K562 (cell line): ENCODE data around the gene NCOA3. TPM values are rescaled to one million over a fixed set of nuclear protein-coding genes. Genes with fewer than 3 reads are reported as not detected.

Experiments used
- ATF1 ChIP-seq, 2 experiments: fragments of 450-650 bp in 1 of 2; IDR thresholded peaks; 2 replicates each; pipeline ENCODE4 v1.6.1; 2016; ENCODE audit warnings: missing compliant biosample characterization in 1 of 2, missing genetic modification characterization in 1 of 2
- CBFA2T3 ChIP-seq: fragments of 450-650 bp; IDR thresholded peaks from 2 replicates; pipeline ENCODE4 v1.6.1; 2017
- FOXK1 ChIP-seq: sonication (generic); formaldehyde crosslinking; IDR thresholded peaks from 2 replicates; pipeline ENCODE4 v1.8.0; 2022; ENCODE audit warnings: missing genetic modification reagents, mild to moderate bottlenecking, borderline replicate concordance
- GTF2E2 ChIP-seq: fragments of 200-800 bp; sonication (Bioruptor generic); IDR thresholded peaks from 2 replicates; pipeline ENCODE4 v1.6.1; 2016; ENCODE audit warnings: missing genetic modification characterization, missing compliant biosample characterization
- HNRNPUL1 ChIP-seq: fragments of 200-400 bp; formaldehyde crosslinking; IDR thresholded peaks from 2 replicates; pipeline ENCODE4 v1.6.1; 2017; ENCODE audit warnings: low read length
- KLF1 ChIP-seq: fragments of 450-650 bp; IDR thresholded peaks from 2 replicates; pipeline ENCODE4 v1.6.1; 2016; ENCODE audit warnings: missing genetic modification characterization, missing compliant biosample characterization
- MAZ ChIP-seq, 2 experiments: fragments of 450-650 bp in 1 of 2; sonication (generic) in 1 of 2; formaldehyde crosslinking; IDR thresholded peaks in 1 of 2; conservative IDR thresholded peaks in 1 of 2; 2 replicates each; pipeline versions ENCODE4 v1.4.0 to v1.5.0; 2020; ENCODE audit warnings: mild to moderate bottlenecking in 1 of 2, missing genetic modification reagents in 1 of 2
- NELFE ChIP-seq: IDR thresholded peaks from 2 replicates; pipeline ENCODE4 v1.6.1; 2011; ENCODE audit warnings: mild to moderate bottlenecking; ENCODE audit not compliant: insufficient read depth, insufficient read length
- SIRT6 ChIP-seq: IDR thresholded peaks from one replicate; pipeline ENCODE4 v1.6.1; 2012; ENCODE audit warnings: low read depth, mild to moderate bottlenecking, control low read depth, inconsistent platforms, low read length, moderate library complexity
- TRIM24 ChIP-seq, 2 experiments: fragments of 450-650 bp; IDR thresholded peaks; 2 replicates each; pipeline ENCODE4 v1.6.1; 2016
- ZC3H11A ChIP-seq: IDR thresholded peaks from 2 replicates; pipeline ENCODE4 v1.6.1; 2012; ENCODE audit warnings: low read depth, low read length, improper control_type of control experiment
- ZFX ChIP-seq: sonication (generic); formaldehyde crosslinking; IDR thresholded peaks from 2 replicates; pipeline ENCODE4 v1.8.0; 2022; ENCODE audit warnings: mild to moderate bottlenecking, missing genetic modification reagents, moderate library complexity
- ZNF232 ChIP-seq: sonication (generic); formaldehyde crosslinking; IDR thresholded peaks from 2 replicates; pipeline ENCODE4 v1.8.0; 2022; ENCODE audit warnings: mild to moderate bottlenecking, missing genetic modification reagents
- ZNF239 ChIP-seq: fragments of 250-450 bp; sonication (Bioruptor Pico); IDR thresholded peaks from 2 replicates; pipeline ENCODE4 v1.4.0; 2020; ENCODE audit warnings: mild to moderate bottlenecking
- ZNF3 ChIP-seq: fragments of 250-450 bp; sonication (Bioruptor Pico); IDR thresholded peaks from 2 replicates; pipeline ENCODE4 v1.5.0; 2021; ENCODE audit warnings: mild to moderate bottlenecking, moderate library complexity
- ZNF316 ChIP-seq: fragments of 450-650 bp; IDR thresholded peaks from 2 replicates; pipeline ENCODE4 v1.6.1; 2016
- ZNF408 ChIP-seq: fragments of 250-450 bp; sonication (Bioruptor Pico); IDR thresholded peaks from 2 replicates; pipeline ENCODE4 v1.4.0; 2020; ENCODE audit warnings: low read depth, mild to moderate bottlenecking, moderate library complexity
- ZNF584 ChIP-seq: fragments of 200-800 bp; sonication (Bioruptor generic); IDR thresholded peaks from 2 replicates; pipeline ENCODE4 v1.6.1; 2016; ENCODE audit warnings: low read depth, mild to moderate bottlenecking, missing genetic modification characterization, missing compliant biosample characterization
- ZNF76 ChIP-seq: fragments of 250-450 bp; sonication (Bioruptor Pico); IDR thresholded peaks from 2 replicates; pipeline ENCODE4 v1.4.0; 2020; ENCODE audit warnings: mild to moderate bottlenecking, moderate library complexity, borderline replicate concordance
- polyA plus RNA-seq, 8 experiments: library from polyadenylated mRNA; depleted of rRNA in 4 of 8; stranded (reverse) in 5 of 8; unstranded in 3 of 8; fragments of >200 nt; fragmentation: Nextera tagmentation in 2 of 8; fragmentation: Illumina TruSeq in 1 of 8; extraction: Ambion mirVana in 2 of 8; extraction: Trizol in 1 of 8; gene quantifications; 2 replicates each; pipeline versions ENCODE4 v1.2.1 to v1.2.3, GENCODE V29; 2011 to 2014; ENCODE audit warnings: inconsistent platforms in 1 of 8, missing spikeins in 1 of 8
- total RNA-seq, 7 experiments: library from RNA; depleted of rRNA in 6 of 7; stranded (reverse); fragments of >200 nt in 6 of 7; fragmentation: Illumina TruSeq in 2 of 7; extraction: Trizol in 2 of 7; gene quantifications; 2 replicates each; pipeline versions ENCODE4 v1.2.1 to v1.2.3, GENCODE V29; 2011 to 2021; ENCODE audit warnings: low replicate concordance in 1 of 7
- TF ChIP-seq, protein P1 (sequence below): fragments of 250-450 bp; sonication (Bioruptor Pico); IDR thresholded peaks from 2 replicates; pipeline ENCODE4 v1.5.0; 2020; ENCODE audit warnings: mild to moderate bottlenecking, borderline replicate concordance
- TF ChIP-seq, protein P2 (sequence below): IDR thresholded peaks from 3 replicates; pipeline ENCODE4 v1.6.1; 2011; ENCODE audit warnings: borderline replicate concordance, mild to moderate bottlenecking, moderate library complexity; ENCODE audit not compliant: insufficient read length; ENCODE audit errors: extremely low read depth
- TF ChIP-seq, protein P3 (sequence below): fragments of 450-650 bp; IDR thresholded peaks from 2 replicates; pipeline ENCODE4 v1.6.1; 2016
- TF ChIP-seq, protein P4 (sequence below): fragments of 250-450 bp; sonication (Bioruptor Pico); IDR thresholded peaks from 2 replicates; pipeline ENCODE4 v1.5.1; 2021; ENCODE audit warnings: mild to moderate bottlenecking

NCOA3 gene
- total and polyA plus RNA-seq, 9 of the 15 experiments (the other 6 are each of a cell fraction or from before 2014, with no cell fraction given): 3.2 to 24.3 (median 14.4) TPM

DNA sequence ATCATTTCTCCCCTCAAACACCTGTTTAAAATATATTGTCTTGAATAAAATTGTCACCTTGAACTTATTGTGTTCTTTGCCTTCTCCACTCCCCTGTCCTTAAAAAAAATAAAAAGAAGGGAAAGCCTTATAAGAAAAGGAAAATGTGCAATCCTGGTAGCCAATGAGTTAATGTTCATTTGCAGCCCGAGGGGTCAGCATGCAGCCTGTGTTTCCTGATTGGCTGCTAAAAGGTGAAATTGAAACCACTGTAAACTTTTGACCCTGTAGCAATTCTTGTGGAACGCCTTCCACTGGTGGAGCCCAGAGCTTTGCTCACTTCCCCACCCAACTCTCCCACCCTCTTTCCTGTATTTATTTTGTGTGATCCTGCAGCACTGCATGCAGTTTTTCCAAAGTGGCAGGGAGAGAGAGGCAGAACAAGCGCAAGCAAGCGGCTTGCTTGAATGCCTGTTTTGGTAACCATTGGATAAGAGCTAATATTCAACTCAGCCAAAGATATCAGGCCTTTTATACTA lies 74.9 kb downstream of the NCOA3 start (continued):
- TF ChIP-seq SIRT6 (no peak), GTF2E2 (tag) (no peak), KLF1 (tag) (no peak), MAZ (CRISPR knock-in tag; conservative IDR thresholded peaks at IDR 0.05 in 1 of 2, IDR thresholded peaks at IDR 0.05 in 1 of 2) (0 out of 4 replicates have a peak, but pooled peaks of 1 of the 2 experiments have one; percentile 12), ZNF239 (CRISPR knock-in tag) (no peak), ZNF408 (CRISPR knock-in tag) (no peak), ZFX (CRISPR knock-in tag) (no peak), ATF1 (CRISPR knock-in tag; IDR thresholded peaks at IDR 0.05) (no peak), ATF1 (tag; IDR thresholded peaks at IDR 0.05) (no peak), TRIM24 (IDR thresholded peaks at IDR 0.05) (no peak), ZC3H11A (no peak), ZNF3 (CRISPR knock-in tag) (no peak), ZNF584 (CRISPR knock-in tag) (peak; percentile 53; the same call in 1 of the 2 replicates), CBFA2T3 (no peak), ZNF232 (CRISPR knock-in tag) (no peak), NELFE (no peak), ZNF76 (CRISPR knock-in tag) (no peak), ZNF316 (no peak), FOXK1 (CRISPR knock-in tag) (no peak), HNRNPUL1 (no peak)
- TF ChIP-seq, protein P1, sequence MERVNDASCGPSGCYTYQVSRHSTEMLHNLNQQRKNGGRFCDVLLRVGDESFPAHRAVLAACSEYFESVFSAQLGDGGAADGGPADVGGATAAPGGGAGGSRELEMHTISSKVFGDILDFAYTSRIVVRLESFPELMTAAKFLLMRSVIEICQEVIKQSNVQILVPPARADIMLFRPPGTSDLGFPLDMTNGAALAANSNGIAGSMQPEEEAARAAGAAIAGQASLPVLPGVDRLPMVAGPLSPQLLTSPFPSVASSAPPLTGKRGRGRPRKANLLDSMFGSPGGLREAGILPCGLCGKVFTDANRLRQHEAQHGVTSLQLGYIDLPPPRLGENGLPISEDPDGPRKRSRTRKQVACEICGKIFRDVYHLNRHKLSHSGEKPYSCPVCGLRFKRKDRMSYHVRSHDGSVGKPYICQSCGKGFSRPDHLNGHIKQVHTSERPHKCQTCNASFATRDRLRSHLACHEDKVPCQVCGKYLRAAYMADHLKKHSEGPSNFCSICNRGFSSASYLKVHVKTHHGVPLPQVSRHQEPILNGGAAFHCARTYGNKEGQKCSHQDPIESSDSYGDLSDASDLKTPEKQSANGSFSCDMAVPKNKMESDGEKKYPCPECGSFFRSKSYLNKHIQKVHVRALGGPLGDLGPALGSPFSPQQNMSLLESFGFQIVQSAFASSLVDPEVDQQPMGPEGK (CRISPR knock-in tag): no peak
- TF ChIP-seq, protein P2, sequence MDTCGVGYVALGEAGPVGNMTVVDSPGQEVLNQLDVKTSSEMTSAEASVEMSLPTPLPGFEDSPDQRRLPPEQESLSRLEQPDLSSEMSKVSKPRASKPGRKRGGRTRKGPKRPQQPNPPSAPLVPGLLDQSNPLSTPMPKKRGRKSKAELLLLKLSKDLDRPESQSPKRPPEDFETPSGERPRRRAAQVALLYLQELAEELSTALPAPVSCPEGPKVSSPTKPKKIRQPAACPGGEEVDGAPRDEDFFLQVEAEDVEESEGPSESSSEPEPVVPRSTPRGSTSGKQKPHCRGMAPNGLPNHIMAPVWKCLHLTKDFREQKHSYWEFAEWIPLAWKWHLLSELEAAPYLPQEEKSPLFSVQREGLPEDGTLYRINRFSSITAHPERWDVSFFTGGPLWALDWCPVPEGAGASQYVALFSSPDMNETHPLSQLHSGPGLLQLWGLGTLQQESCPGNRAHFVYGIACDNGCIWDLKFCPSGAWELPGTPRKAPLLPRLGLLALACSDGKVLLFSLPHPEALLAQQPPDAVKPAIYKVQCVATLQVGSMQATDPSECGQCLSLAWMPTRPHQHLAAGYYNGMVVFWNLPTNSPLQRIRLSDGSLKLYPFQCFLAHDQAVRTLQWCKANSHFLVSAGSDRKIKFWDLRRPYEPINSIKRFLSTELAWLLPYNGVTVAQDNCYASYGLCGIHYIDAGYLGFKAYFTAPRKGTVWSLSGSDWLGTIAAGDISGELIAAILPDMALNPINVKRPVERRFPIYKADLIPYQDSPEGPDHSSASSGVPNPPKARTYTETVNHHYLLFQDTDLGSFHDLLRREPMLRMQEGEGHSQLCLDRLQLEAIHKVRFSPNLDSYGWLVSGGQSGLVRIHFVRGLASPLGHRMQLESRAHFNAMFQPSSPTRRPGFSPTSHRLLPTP: no peak
- TF ChIP-seq, protein P3, sequence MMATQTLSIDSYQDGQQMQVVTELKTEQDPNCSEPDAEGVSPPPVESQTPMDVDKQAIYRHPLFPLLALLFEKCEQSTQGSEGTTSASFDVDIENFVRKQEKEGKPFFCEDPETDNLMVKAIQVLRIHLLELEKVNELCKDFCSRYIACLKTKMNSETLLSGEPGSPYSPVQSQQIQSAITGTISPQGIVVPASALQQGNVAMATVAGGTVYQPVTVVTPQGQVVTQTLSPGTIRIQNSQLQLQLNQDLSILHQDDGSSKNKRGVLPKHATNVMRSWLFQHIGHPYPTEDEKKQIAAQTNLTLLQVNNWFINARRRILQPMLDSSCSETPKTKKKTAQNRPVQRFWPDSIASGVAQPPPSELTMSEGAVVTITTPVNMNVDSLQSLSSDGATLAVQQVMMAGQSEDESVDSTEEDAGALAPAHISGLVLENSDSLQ: peak; percentile 50
- TF ChIP-seq, protein P4, sequence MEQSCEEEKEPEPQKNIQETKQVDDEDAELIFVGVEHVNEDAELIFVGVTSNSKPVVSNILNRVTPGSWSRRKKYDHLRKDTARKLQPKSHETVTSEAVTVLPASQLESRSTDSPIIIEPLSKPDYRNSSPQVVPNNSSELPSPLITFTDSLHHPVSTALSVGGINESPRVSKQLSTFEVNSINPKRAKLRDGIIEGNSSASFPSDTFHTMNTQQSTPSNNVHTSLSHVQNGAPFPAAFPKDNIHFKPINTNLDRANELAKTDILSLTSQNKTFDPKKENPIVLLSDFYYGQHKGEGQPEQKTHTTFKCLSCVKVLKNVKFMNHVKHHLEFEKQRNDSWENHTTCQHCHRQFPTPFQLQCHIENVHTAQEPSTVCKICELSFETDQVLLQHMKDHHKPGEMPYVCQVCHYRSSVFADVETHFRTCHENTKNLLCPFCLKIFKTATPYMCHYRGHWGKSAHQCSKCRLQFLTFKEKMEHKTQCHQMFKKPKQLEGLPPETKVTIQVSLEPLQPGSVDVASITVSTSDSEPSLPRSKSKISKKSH: no peak
